AG04449 (cell line): Measurements from ENCODE around the gene VRK2.

Source experiments
- CTCF ChIA-PET: fragments of 350-600 bp; formaldehyde crosslinking; extraction: SDS; loops from one replicate; lab custom pipeline; 2021; ENCODE audit warnings: antibody characterized with exemption; lab: Yijun Ruan, JAX
- POLR2A ChIA-PET: fragments of 400-600, 350-600 bp; formaldehyde crosslinking; extraction: SDS; loops from one replicate; lab custom pipeline; 2020; ENCODE audit warnings: antibody characterized with exemption, inconsistent platforms; lab: Yijun Ruan, JAX
- DNase-seq: peaks from one replicate; pipeline ENCODE4 v3.0.0-alpha.2; 2010; ENCODE audit warnings: low read depth, low spot score
- H3K4me3 ChIP-seq: 2 replicates; pipeline ENCODE4 v1.5.1; 2011; ENCODE audit warnings: low read depth, mild to moderate bottlenecking, control low read depth, low read length
- CTCF ChIP-seq: IDR thresholded peaks from one replicate; pipeline ENCODE4 v1.5.1; 2011; ENCODE audit warnings: mild to moderate bottlenecking, moderate library complexity, low read length, control low read depth, inconsistent platforms; ENCODE audit not compliant: insufficient read depth; ENCODE audit errors: missing control alignments

The VRK2 gene

GRCh38 chr2:58033530-58033929 lies 13.1 kb upstream of the VRK2 start:
- CTCF ChIA-PET: no interaction called here
- POLR2A ChIA-PET: no interaction called here
- no peak for TF ChIP-seq CTCF
- no peak for DNase-seq
- H3K4me3 ChIP-seq: no peak overlapping the region

DNA sequence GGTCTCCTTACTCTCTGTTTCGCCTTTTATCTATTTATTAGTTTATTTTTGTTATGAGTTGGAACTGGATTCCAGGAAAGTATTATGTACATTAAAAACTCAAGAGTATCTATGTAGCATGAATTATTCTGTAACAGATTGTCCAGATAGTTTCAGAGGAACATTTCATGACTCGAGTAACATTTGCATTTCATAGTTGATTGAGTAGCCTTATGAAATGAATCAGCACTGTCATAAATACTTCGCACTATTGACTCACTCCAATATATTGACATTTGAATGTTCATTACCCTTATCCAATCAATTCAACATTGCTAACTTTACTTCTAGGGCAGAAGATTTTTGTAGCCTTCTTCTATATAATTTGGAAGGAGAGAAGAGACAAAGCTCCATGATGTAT lies 11.3 kb upstream of the VRK2 start:
- ChIA-PET POLR2A (no interaction called here), CTCF (no interaction called here)
- no peak overlapping the region for H3K4me3 ChIP-seq
- DNase-seq: no peak
- no peak for TF ChIP-seq CTCF

DNA sequence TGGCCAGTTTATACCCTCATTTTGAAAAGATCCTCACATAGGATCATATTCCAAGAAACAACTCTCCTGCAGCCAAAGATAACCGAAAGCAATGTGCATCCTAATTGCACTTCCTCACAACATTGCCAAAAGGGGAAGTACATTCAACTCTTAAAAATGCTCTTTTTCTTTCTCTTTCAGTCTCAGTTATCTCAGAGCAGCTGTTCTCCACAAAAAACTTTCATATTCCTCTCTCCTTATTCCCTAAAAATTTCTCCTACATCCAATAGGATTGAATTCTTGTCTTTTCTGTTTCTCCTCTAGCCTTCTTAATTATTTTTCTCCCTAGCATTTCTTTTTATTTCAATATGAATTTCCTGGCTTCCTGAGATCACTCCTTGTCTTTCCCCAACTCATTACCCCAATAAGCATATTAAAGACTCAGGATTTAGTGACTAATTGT lies 7.4 kb upstream of the VRK2 start:
- ChIA-PET POLR2A (interaction anchor here (0.6 kb wide), 1 partner anchor 200 kb away, joined by 5 read pairs; no protein-coding TSS in a partner anchor), CTCF (no interaction called here)
- TF ChIP-seq CTCF: no peak
- DNase-seq: no peak
- no peak overlapping the region for H3K4me3 ChIP-seq

DNA sequence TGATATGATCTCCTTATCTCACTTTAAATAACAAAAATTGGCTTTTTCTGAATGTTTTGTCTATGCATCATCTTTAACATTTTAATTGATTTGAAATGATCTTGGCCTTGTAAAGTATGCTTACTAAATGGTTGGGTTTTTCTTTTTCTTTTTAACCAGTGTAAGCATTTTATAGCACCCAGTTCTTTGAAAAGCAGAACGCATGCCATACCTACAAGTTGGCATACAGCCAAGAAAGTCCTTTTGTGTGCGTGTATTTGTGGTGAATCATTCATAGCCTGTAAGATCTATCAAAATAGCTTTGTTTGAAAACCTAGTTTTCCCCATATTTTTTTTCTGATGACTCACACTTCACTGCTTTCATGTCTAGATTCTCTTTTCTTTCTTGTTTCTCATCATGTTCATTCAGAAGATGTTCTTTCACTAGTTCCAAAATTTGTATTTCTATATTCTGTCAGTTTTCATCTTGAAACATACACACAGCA lies 4.1 kb upstream of the VRK2 start:
- CTCF ChIA-PET: no interaction called here
- no peak for DNase-seq
- POLR2A ChIA-PET: interaction anchor here (0.7 kb wide), 1 partner anchor 11 kb away, joined by 3 read pairs; no protein-coding TSS in a partner anchor
- TF ChIP-seq CTCF: no peak
- H3K4me3 ChIP-seq: no peak overlapping the region

DNA sequence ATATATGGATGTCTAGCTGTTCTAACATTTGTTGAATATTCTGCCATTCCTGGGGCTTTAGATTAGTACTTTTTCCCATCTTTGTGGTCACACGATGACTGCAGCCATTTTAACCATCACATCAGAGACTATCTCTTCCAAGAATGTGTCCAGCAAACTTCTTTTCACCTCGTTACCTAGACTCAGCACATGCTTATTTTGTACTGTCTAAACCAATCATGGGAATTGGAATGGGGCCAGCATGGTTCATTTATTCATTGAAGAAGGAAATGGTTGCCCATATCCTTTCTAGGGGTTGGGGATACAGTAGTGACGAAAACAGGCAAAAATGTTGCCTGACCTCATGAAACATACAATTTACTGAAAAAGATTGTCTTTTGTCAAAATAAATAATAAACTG lies 2.5 kb upstream of the VRK2 start:
- TF ChIP-seq CTCF: no peak
- POLR2A ChIA-PET: no interaction called here
- H3K4me3 ChIP-seq: no peak overlapping the region
- CTCF ChIA-PET: no interaction called here
- DNase-seq: no peak

DNA sequence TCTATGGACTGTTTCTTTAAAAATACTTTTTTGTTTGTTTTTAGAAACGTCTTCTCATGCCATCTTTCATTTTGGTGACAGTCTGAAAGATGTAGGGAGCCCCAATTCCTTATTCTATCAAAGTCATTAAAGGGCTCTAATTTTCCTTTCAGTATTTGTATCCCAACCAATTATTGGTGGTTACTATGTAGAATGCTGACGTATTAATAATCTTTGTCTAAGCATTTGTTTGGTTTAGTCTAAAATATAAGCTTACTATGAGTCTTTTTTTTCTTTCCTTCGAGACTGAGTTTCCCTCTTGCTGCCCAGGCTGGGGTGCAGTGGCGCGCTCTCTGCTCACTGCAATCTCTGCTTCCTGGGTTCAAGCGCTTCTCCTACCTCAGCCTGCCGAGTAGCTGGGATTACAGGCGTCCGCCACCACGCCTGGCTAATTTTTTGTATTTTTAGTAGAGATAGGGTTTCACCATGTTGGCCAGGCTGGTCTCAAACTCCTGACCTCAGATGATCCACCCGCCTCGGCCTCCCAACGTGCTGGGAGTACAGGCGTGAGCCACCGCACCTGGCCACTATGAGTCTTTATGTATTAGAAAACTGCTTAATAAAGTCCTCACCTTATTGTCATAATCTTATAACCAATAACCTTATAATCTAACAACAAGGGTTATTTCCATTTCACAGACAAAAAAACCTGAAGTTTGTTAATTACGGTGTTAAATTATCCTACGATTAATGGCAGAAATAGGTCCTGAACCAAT lies 849 bp upstream of the VRK2 start:
- POLR2A ChIA-PET: interaction anchor here (0.6 to 1.3 kb wide), 5 partner anchors 9 to 147 kb away, joined by 3 to 5 read pairs (median 4); no protein-coding TSS in a partner anchor
- CTCF ChIA-PET: no interaction called here
- no peak for DNase-seq
- peak overlapping the region; percentile 66 for H3K4me3 ChIP-seq
- TF ChIP-seq CTCF: no peak
